ENCODE results near the gene KIF2C. TPM values are rescaled to one million over a fixed set of nuclear protein-coding genes. Genes with fewer than 3 reads are reported as not detected.
A peak's percentile ranks its signal among the peaks of the same experiment; 100 is the strongest.

The KIF2C gene
- total RNA-seq, 4 donors from 2014 or later, result 0.46 to 0.55 TPM; not detected in 2

- H3K36me3 ChIP-seq, result peaks cover 0 to 11% of the 10 kb centered on the region in 2 donors
- no peak for ATAC-seq
- no peak for DNase-seq
- peak overlapping the region in 1 of 4 donors; percentile 12 for H3K27ac ChIP-seq
- H3K4me3 ChIP-seq, result peak overlapping the region; percentile 48 to 63 (median 56)
- in situ Hi-C loops (cut with MboI; ENCODE audit: low sequenced_read_pairs in 4 of 4), result loop anchor here in 2 of 4 donors (10.0 to 25.0 kb wide), 3 partner anchors 50 to 728 kb away; partner anchors contain the start of genes CCDC163 (in 1 of the 2), EIF2B3 (in 1 of the 2), MMACHC (in 1 of the 2) and PRDX1 (in 1 of the 2)
- H3K27me3 ChIP-seq, result no peaks in the 10 kb centered on the region
- peaks cover 19 to 28% of the 10 kb centered on the region in 2 donors for H3K4me1 ChIP-seq
- no peaks in the 10 kb centered on the region for H3K9me3 ChIP-seq
- TF ChIP-seq POLR2A (IDR thresholded peaks at IDR 0.05) (no peak), CTCF (IDR thresholded peaks at IDR 0.05 in 4 of 5, conservative IDR thresholded peaks at IDR 0.05 in 1 of 5) (no peak)
- intact Hi-C loops (cut with DNase I; ENCODE audit: low total_unique reads), result loop anchor here (5.0 kb wide), 3 partner anchors 38 to 228 kb away; partner anchors contain the start of genes HECTD3 and UROD
These were observed 44.7 kb downstream of the KIF2C start for GRCh38 chr1:44784094-44785028.

GRCh38 chr1:44785029-44785380 is 45.4 kb downstream of the KIF2C start:
- Histone ChIP-seq H3K9me3 (no peaks in the 10 kb centered on the region), H3K4me3 (no peak overlapping the region), H3K36me3 (peaks cover 0 to 4% of the 10 kb centered on the region in 2 donors), H3K27ac (no peak overlapping the region), H3K27me3 (no peaks in the 10 kb centered on the region), H3K4me1 (peaks cover 19 to 28% of the 10 kb centered on the region in 2 donors)
- DNase-seq (no peak), ATAC-seq (no peak)
- intact Hi-C loops (cut with DNase I; ENCODE audit: low total_unique reads), result loop anchor here (5.0 kb wide), 3 partner anchors 37 to 227 kb away; partner anchors contain the start of genes HECTD3 and UROD
- in situ Hi-C loops (cut with MboI; ENCODE audit: low sequenced_read_pairs in 4 of 4), result loop anchor here in 2 of 4 donors (10.0 to 25.0 kb wide), 3 partner anchors 50 to 727 kb away; partner anchors contain the start of genes CCDC163 (in 1 of the 2), EIF2B3 (in 1 of the 2), MMACHC (in 1 of the 2) and PRDX1 (in 1 of the 2)
- no peak for TF ChIP-seq CTCF (IDR thresholded peaks at IDR 0.05 in 4 of 5, conservative IDR thresholded peaks at IDR 0.05 in 1 of 5)
- no peak for TF ChIP-seq POLR2A (IDR thresholded peaks at IDR 0.05)

DNA sequence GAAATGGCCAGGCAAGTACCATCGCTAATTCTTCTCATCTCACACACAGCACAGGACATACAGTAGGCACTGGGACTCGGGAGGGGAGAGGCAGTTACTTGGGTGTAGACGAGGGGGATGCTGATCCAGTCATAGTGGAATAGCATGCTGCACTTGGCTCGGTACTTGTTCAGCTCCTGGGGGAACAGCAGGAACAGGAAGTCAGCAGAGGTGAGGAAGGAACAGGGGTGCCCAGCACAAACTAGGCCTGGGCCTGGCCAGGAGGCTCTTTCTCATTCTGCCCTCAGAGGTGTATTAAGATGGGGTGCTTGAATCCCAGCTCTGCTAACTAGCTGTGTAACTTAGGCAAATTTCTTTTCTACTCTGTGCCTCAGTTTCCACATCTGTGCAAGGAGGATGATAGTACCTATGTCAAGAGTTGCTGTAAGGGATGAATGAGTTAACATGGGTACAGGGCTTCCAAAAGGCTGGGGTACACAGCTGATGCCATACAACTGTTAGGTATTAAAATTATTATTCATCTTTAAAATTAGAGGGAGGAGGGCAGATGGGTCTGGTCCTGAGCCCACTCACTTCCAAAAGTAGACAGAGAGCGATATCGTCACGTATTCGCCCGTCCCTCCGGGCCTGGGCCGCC is 46.0 kb downstream of the KIF2C start:
- Histone ChIP-seq H3K4me1 (peaks cover 19 to 28% of the 10 kb centered on the region in 2 donors), H3K36me3 (no peaks in the 10 kb centered on the region), H3K27me3 (no peaks in the 10 kb centered on the region), H3K4me3 (peak overlapping the region; percentile 62 to 72 (median 64)), H3K9me3 (no peaks in the 10 kb centered on the region), H3K27ac (peak overlapping the region in 3 of 4 donors; percentile 44 to 64 (median 50))
- intact Hi-C loops (cut with DNase I; ENCODE audit: low total_unique reads), result loop anchor here (5.0 kb wide), 3 partner anchors 37 to 227 kb away; partner anchors contain the start of genes HECTD3 and UROD
- in situ Hi-C loops (cut with MboI; ENCODE audit: low sequenced_read_pairs in 4 of 4), result loop anchor here in 2 of 4 donors (10.0 to 25.0 kb wide), 3 partner anchors 49 to 727 kb away; partner anchors contain the start of genes CCDC163 (in 1 of the 2), EIF2B3 (in 1 of the 2), MMACHC (in 1 of the 2) and PRDX1 (in 1 of the 2)
- no peak for TF ChIP-seq CTCF (IDR thresholded peaks at IDR 0.05 in 4 of 5, conservative IDR thresholded peaks at IDR 0.05 in 1 of 5)
- TF ChIP-seq POLR2A (IDR thresholded peaks at IDR 0.05), result no peak
- DNase-seq (no peak), ATAC-seq (no peak)

- H3K27me3 ChIP-seq, result no peaks in the 10 kb centered on the region
- H3K4me1 ChIP-seq, result peaks cover 19 to 28% of the 10 kb centered on the region in 2 donors
- ATAC-seq (peak; percentile 68 to 87), DNase-seq (peak in 1 of 2 donors; percentile 66)
- TF ChIP-seq POLR2A (IDR thresholded peaks at IDR 0.05), result no peak
- TF ChIP-seq CTCF (IDR thresholded peaks at IDR 0.05 in 4 of 5, conservative IDR thresholded peaks at IDR 0.05 in 1 of 5), result peak; percentile 98 to 100 (median 99)
- intact Hi-C loops (cut with DNase I; ENCODE audit: low total_unique reads) (loop anchor here (5.0 kb wide), 3 partner anchors 36 to 226 kb away; partner anchors contain the start of genes HECTD3 and UROD), in situ Hi-C loops (cut with MboI; ENCODE audit: low sequenced_read_pairs in 4 of 4) (loop anchor here in 2 of 4 donors (10.0 to 25.0 kb wide), 3 partner anchors 49 to 726 kb away; partner anchors contain the start of genes CCDC163 (in 1 of the 2), EIF2B3 (in 1 of the 2), MMACHC (in 1 of the 2) and PRDX1 (in 1 of the 2))
- no peaks in the 10 kb centered on the region for H3K9me3 ChIP-seq
- peak overlapping the region; percentile 44 to 64 (median 55) for H3K27ac ChIP-seq
- no peaks in the 10 kb centered on the region for H3K36me3 ChIP-seq
- H3K4me3 ChIP-seq, result peak overlapping the region; percentile 62 to 72 (median 64)
These were observed 46.7 kb downstream of the KIF2C start for GRCh38 chr1:44786138-44786840.

Measured in gastrocnemius medialis (tissue), 4 donors.